ENCODE results near the gene CHST1.

- no peak for TF ChIP-seq CTCF (IDR thresholded peaks at IDR 0.05)
- TF ChIP-seq POLR2A (IDR thresholded peaks at IDR 0.05) = no peak
These were observed 9.2 kb upstream of the CHST1 start for GRCh38 chr11:45674481-45675190.
